LNCaP clone FGC (cell line): ENCODE measurements around the gene NOXRED1.

Experiments used
- DNase-seq: peaks from one replicate; pipeline ENCODE4 v3.0.0-alpha.2; 2011; ENCODE audit warnings: low read depth
- H3K4me3 ChIP-seq: 2 replicates; pipeline ENCODE4 v1.5.1; 2011; ENCODE audit warnings: mild to moderate bottlenecking, low read depth, low read length, control low read depth
- TF ChIP-seq, protein P1 (sequence below): IDR thresholded peaks from 2 replicates; pipeline ENCODE4 v1.5.1; 2012; ENCODE audit warnings: mild to moderate bottlenecking; ENCODE audit not compliant: control insufficient read depth, insufficient read depth; ENCODE audit errors: extremely low read depth

Gene NOXRED1

DNA sequence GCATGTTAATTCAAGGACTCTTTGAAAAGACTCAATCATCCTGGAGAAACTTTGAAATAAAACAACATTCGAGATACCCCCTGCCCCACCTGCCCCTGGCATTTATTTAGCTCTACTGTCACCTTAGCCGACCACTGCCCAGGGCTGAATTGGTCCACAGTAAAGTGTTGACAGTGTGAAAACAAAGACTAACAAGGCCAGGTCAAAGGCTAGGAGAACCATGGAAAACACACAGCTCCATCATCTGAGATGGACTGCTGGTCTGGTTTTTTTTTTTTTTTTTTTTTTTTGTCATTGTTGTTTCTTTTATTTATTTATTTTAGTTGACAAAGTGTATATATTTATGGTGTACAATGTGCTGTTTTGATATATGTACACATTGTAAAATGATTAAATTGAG, 76.8 kb downstream of the NOXRED1 start:
- no peak overlapping the region for H3K4me3 ChIP-seq
- no peak for DNase-seq
- TF ChIP-seq, protein P1, sequence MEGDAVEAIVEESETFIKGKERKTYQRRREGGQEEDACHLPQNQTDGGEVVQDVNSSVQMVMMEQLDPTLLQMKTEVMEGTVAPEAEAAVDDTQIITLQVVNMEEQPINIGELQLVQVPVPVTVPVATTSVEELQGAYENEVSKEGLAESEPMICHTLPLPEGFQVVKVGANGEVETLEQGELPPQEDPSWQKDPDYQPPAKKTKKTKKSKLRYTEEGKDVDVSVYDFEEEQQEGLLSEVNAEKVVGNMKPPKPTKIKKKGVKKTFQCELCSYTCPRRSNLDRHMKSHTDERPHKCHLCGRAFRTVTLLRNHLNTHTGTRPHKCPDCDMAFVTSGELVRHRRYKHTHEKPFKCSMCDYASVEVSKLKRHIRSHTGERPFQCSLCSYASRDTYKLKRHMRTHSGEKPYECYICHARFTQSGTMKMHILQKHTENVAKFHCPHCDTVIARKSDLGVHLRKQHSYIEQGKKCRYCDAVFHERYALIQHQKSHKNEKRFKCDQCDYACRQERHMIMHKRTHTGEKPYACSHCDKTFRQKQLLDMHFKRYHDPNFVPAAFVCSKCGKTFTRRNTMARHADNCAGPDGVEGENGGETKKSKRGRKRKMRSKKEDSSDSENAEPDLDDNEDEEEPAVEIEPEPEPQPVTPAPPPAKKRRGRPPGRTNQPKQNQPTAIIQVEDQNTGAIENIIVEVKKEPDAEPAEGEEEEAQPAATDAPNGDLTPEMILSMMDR = no peak

DNA sequence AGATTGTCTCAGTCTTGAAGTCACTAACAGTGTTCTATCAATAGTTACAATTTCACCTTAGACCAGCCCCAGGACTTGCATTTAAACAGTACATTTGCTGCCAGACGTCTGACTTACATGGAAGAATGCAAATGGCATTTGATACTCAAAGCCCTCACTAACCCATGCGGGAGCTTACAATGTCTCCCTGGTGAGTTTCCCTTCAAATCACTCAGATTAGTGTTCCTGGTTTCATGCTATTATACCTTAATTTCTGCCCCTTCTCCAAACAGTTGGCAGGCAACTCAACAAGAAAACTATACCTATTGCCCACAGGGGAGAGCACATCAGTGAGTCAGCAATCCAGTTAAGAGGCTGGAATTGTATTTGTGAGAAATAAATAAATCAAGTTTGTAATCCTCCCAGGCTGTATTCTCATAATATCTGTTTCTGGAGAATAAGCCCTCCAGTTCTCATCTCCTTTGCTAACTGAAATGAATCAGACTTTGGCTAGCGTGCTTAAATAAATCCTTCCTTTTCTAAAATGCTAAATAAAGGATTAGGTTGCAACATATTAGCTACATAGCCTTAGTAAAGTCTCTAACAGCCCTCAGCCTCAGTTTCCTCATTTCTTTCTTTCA, 78.8 kb downstream of the NOXRED1 start:
- H3K4me3 ChIP-seq = no peak overlapping the region
- TF ChIP-seq, protein P1 = no peak
- no peak for DNase-seq
